HCT116 (cell line): ENCODE data around the gene PDRG1. TPM values are rescaled to one million over a fixed set of nuclear protein-coding genes. Genes with fewer than 3 reads are reported as not detected.
A peak's percentile ranks its signal among the peaks of the same experiment; 100 is the strongest.
"Not testable (repeated sequence)": the region's sequence is repeated elsewhere in the genome, so short reads cannot be mapped to it uniquely, and the experiment has no call there.

Experiments
- ATAC-seq: fragments of 200-7000 bp; cut with Tn5 transposase; 2 replicates; pipeline ENCODE4 v1.9.1; 2020; ENCODE audit warnings: mild to moderate bottlenecking, moderate library complexity
- BruUV-seq: library from RNA; stranded (reverse); fragments of 400-500 nt; replicated peaks from 2 replicates; lab custom pipeline; 2021; lab: Mats Ljungman, UMichigan
- CTCF ChIA-PET: fragments of 300-600 bp; sonication (Branson Sonifier 250); formaldehyde crosslinking; loops from one replicate; lab custom pipeline; 2021; ENCODE audit warnings: antibody characterized with exemption; lab: Charles Lee
- POLR2A ChIA-PET: fragments of 300-600, 350-600 bp; sonication (Branson Sonifier 250); formaldehyde crosslinking; loops from one replicate; lab custom pipeline; 2021; ENCODE audit warnings: antibody characterized with exemption; lab: Charles Lee
- RAD21 ChIA-PET, 2 experiments: fragments of 300-600 bp; sonication (Branson Sonifier 250); formaldehyde crosslinking; loops; one replicate each; lab custom pipeline; 2023; ENCODE audit warnings: low total read pairs in 2 of 2; ENCODE audit not compliant: uncharacterized antibody in 2 of 2, unreplicated experiment in 2 of 2, low non-redundant PET in 1 of 2; lab: Charles Lee
- DNase-seq: peaks from one replicate; pipeline ENCODE4 v3.0.0-alpha.2; 2010; ENCODE audit warnings: low read depth, low spot score
- H2AFZ ChIP-seq: fragments of 200-600 bp; shearing (Covaris generic), sonication (generic); 2 replicates; pipeline ENCODE4 v1.6.1; 2017; ENCODE audit warnings: low read depth, mixed run types, mixed read lengths, antibody characterized with exemption, low read length; ENCODE audit not compliant: poor library complexity, severe bottlenecking
- H3K27ac ChIP-seq: 2 replicates; pipeline ENCODE4 v1.5.1; 2012; ENCODE audit warnings: low read depth, low read length
- H3K27me3 ChIP-seq: fragments of 200-600 bp; sonication (generic); 2 replicates; pipeline ENCODE4 v1.6.1; 2016; ENCODE audit warnings: mixed run types, low read length, mixed read lengths; ENCODE audit not compliant: insufficient read depth
- H3K36me3 ChIP-seq, 2 experiments: fragments of 200-500 bp in 1 of 2; fragments of 200-600 bp in 1 of 2; sonication (Bioruptor generic) in 1 of 2; sonication (generic) in 1 of 2; 2 replicates each; pipeline versions ENCODE4 v1.5.1 to v1.6.1; 2014 to 2016; ENCODE audit warnings: low read length in 2 of 2, inconsistent platforms in 1 of 2, mixed read lengths in 1 of 2, mixed run types in 1 of 2; ENCODE audit not compliant: insufficient read depth in 2 of 2, control insufficient read depth in 1 of 2
- H3K4me1 ChIP-seq, 2 experiments: fragments of 200-600 bp in 1 of 2; sonication (generic) in 1 of 2; 2 replicates each; pipeline versions ENCODE4 v1.5.1 to v1.6.1; 2012 to 2017; ENCODE audit warnings: low read length in 2 of 2, inconsistent platforms in 1 of 2, mild to moderate bottlenecking in 1 of 2, mixed read lengths in 1 of 2, mixed run types in 1 of 2, moderate library complexity in 1 of 2; ENCODE audit not compliant: insufficient read depth in 2 of 2, control insufficient read depth in 1 of 2
- H3K4me2 ChIP-seq: fragments of 200-600 bp; sonication (generic); 2 replicates; pipeline ENCODE4 v1.6.1; 2017; ENCODE audit warnings: mixed run types, low read length, mixed read lengths
- H3K4me3 ChIP-seq, 2 experiments: fragments of 200-600 bp in 1 of 2; sonication (generic) in 1 of 2; replicated peaks in 1 of 2; 2 replicates each; pipeline ENCODE4 v1.5.1; 2011 to 2016; ENCODE audit warnings: low read length in 2 of 2, control low read depth in 1 of 2, low read depth in 1 of 2, mild to moderate bottlenecking in 1 of 2, mixed read lengths in 1 of 2, mixed run types in 1 of 2
- H3K79me2 ChIP-seq: fragments of 200-600 bp; sonication (generic); 2 replicates; pipeline ENCODE4 v1.6.1; 2017; ENCODE audit warnings: mild to moderate bottlenecking, mixed run types, low read length, moderate library complexity, mixed read lengths; ENCODE audit not compliant: insufficient read depth
- H3K9ac ChIP-seq: fragments of 200-600 bp; sonication (generic); 2 replicates; pipeline ENCODE4 v1.6.1; 2016; ENCODE audit warnings: low read length, mixed read lengths
- H3K9me2 ChIP-seq: fragments of 200-600 bp; sonication (generic), shearing (Covaris generic); 2 replicates; pipeline ENCODE4 v1.6.1; 2017; ENCODE audit warnings: mixed run types, mild to moderate bottlenecking, moderate library complexity; ENCODE audit not compliant: insufficient read depth
- H3K9me3 ChIP-seq, 2 experiments: fragments of 200-500 bp in 1 of 2; fragments of 200-600 bp in 1 of 2; sonication (Bioruptor generic) in 1 of 2; sonication (generic) in 1 of 2; 2 replicates each; pipeline ENCODE4 v1.6.1; 2014 to 2017; ENCODE audit warnings: low read length in 2 of 2, mixed read lengths in 2 of 2, inconsistent platforms in 1 of 2, low read depth in 1 of 2, mild to moderate bottlenecking in 1 of 2, mixed run types in 1 of 2, moderate library complexity in 1 of 2; ENCODE audit not compliant: control insufficient read depth in 1 of 2, insufficient read depth in 1 of 2
- H4K20me1 ChIP-seq: fragments of 200-600 bp; sonication (generic), shearing (Covaris generic); 2 replicates; pipeline ENCODE4 v1.6.1; 2017; ENCODE audit warnings: mixed run types, mild to moderate bottlenecking, moderate library complexity; ENCODE audit not compliant: insufficient read depth
- CEBPB ChIP-seq: IDR thresholded peaks from 2 replicates; pipeline ENCODE4 v1.6.1; 2012; ENCODE audit warnings: low read depth
- CTCF ChIP-seq, 3 experiments: fragments of 200-600 bp in 1 of 3; sonication (generic) in 1 of 3; IDR thresholded peaks in 2 of 3; conservative IDR thresholded peaks in 1 of 3; 2 replicates each; pipeline ENCODE4 v1.5.1; 2012 to 2017; ENCODE audit warnings: low read depth in 2 of 3, low read length in 2 of 3, antibody characterized with exemption in 1 of 3, borderline replicate concordance in 1 of 3, control low read depth in 1 of 3, mild to moderate bottlenecking in 1 of 3, mixed read lengths in 1 of 3, mixed run types in 1 of 3, moderate library complexity in 1 of 3; ENCODE audit not compliant: insufficient read depth in 1 of 3
- ELF1 ChIP-seq: IDR thresholded peaks from 2 replicates; pipeline ENCODE4 v1.6.1; 2012; ENCODE audit warnings: low read depth, borderline replicate concordance
- JUND ChIP-seq: IDR thresholded peaks from 2 replicates; pipeline ENCODE4 v1.6.1; 2012
- SIN3A ChIP-seq: IDR thresholded peaks from 2 replicates; pipeline ENCODE4 v1.6.1; 2012; ENCODE audit warnings: low read depth
- SP1 ChIP-seq: IDR thresholded peaks from 2 replicates; pipeline ENCODE4 v1.6.1; 2012; ENCODE audit warnings: low read depth
- TCF7L2 ChIP-seq: IDR thresholded peaks from 2 replicates; pipeline ENCODE4 v1.7.0; 2011; ENCODE audit warnings: borderline replicate concordance, inconsistent platforms; ENCODE audit not compliant: insufficient read depth, insufficient read length; ENCODE audit errors: extremely low read depth
- ZFX ChIP-seq: fragments of 450-650 bp; IDR thresholded peaks from 2 replicates; pipeline ENCODE4 v1.6.1; 2017
- ZNF274 ChIP-seq: fragments of 200-500 bp; sonication (Bioruptor generic); IDR thresholded peaks from 2 replicates; pipeline ENCODE4 v1.6.1; 2014; ENCODE audit warnings: mild to moderate bottlenecking, low read depth, low read length, inconsistent platforms
- intact Hi-C: fragments of 100-400 bp; cut with micrococcal nuclease; formaldehyde crosslinking; loops from 2 replicates; pipeline ENCODE4 v1.10.0; 2022
- total RNA-seq: library from RNA; stranded (reverse); gene quantifications from one replicate; pipeline ENCODE4 v1.2.1, GENCODE V29; 2021; ENCODE audit not compliant: unreplicated experiment
- TF ChIP-seq, protein P1 (sequence below): IDR thresholded peaks from 2 replicates; pipeline ENCODE4 v1.6.1; 2012

PDRG1 gene
- total RNA-seq, 1 experiment from 2014 or later, result 18.7 TPM

GRCh38 chr20:31929631-31930030 is 22.2 kb downstream of the PDRG1 start:
- H3K9ac ChIP-seq, H4K20me1 ChIP-seq, H2AFZ ChIP-seq, H3K27me3 ChIP-seq, H3K9me2 ChIP-seq, H3K79me2 ChIP-seq, BruUV-seq, RAD21 ChIA-PET, H3K27ac ChIP-seq, CTCF ChIA-PET, H3K4me3 ChIP-seq, POLR2A ChIA-PET, intact Hi-C loops, H3K36me3 ChIP-seq, H3K9me3 ChIP-seq: not testable (repeated sequence)
- Histone ChIP-seq H3K4me1 (peaks cover 9 to 14% of the 10 kb centered on the region in 2 experiments), H3K4me2 (peak overlapping the region; percentile 27)
- peak; percentile 24 for DNase-seq
- ATAC-seq, result peak; percentile 69
- TF ChIP-seq, protein P1, sequence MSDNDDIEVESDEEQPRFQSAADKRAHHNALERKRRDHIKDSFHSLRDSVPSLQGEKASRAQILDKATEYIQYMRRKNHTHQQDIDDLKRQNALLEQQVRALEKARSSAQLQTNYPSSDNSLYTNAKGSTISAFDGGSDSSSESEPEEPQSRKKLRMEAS, result peak; percentile 17; the same call in 1 of the 2 replicates
- TF ChIP-seq JUND (peak; percentile 36; the same call in 1 of the 2 replicates), SP1 (peak; percentile 40)

DNA sequence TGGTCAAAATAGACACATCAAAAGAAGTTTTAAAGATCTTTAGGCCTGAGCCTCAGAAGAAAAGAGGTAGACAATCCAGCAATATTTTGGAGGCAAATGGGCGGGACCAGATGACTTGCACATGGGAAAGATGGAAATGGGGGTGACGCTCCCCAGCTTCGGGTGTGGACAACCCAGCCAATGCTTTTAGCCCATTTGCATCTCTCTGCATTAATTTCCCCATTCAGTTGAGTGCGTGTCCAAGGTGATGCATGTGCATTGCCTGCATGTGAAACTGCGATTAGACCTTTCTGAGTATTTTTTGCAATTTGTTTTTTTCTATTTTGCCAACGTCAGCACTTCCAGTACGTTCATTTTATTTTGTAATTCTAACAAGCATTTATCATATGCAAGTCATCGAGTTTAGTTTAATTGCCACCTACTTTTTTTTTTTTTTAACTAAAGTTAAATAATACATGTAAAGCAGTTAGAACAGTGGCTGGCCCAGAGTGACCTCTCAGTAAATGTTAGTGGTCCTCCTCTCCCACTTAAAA is 24.2 kb downstream of the PDRG1 start:
- ChIA-PET RAD21 (no interaction called here), CTCF (no interaction called here), POLR2A (no interaction called here)
- Histone ChIP-seq H3K9me3 (no peaks in the 10 kb centered on the region), H3K4me2 (no peak overlapping the region), H3K27me3 (no peaks in the 10 kb centered on the region), H3K79me2 (no peaks in the 10 kb centered on the region), H2AFZ (no peak overlapping the region), H3K27ac (no peak overlapping the region), H3K4me1 (peaks cover 9 to 14% of the 10 kb centered on the region in 2 experiments), H3K4me3 (no peak overlapping the region), H3K9ac (no peak overlapping the region), H4K20me1 (no peaks in the 10 kb centered on the region), H3K36me3 (no peaks in the 10 kb centered on the region), H3K9me2 (no peaks in the 10 kb centered on the region)
- ATAC-seq (no peak), DNase-seq (no peak)
- TF ChIP-seq SIN3A (no peak), ZNF274 (no peak), SP1 (no peak), ELF1 (no peak), CEBPB (no peak), TCF7L2 (no peak), ZFX (no peak), CTCF (IDR thresholded peaks at IDR 0.05 in 2 of 3, conservative IDR thresholded peaks at IDR 0.05 in 1 of 3; ENCODE audit: borderline replicate concordance in 1 of 3, insufficient read depth in 1 of 3, low read depth in 2 of 3, low read length in 2 of 3) (no peak)
- intact Hi-C loops, result no loop called here
- no TSS peak for BruUV-seq
